ENCODE results near the gene MMP8. TPM values are rescaled to one million over a fixed set of nuclear protein-coding genes. Genes with fewer than 3 reads are reported as not detected.

Gene MMP8
- total RNA-seq, 4 donors from 2014 or later: 0.23 TPM; not detected in 3

DNA sequence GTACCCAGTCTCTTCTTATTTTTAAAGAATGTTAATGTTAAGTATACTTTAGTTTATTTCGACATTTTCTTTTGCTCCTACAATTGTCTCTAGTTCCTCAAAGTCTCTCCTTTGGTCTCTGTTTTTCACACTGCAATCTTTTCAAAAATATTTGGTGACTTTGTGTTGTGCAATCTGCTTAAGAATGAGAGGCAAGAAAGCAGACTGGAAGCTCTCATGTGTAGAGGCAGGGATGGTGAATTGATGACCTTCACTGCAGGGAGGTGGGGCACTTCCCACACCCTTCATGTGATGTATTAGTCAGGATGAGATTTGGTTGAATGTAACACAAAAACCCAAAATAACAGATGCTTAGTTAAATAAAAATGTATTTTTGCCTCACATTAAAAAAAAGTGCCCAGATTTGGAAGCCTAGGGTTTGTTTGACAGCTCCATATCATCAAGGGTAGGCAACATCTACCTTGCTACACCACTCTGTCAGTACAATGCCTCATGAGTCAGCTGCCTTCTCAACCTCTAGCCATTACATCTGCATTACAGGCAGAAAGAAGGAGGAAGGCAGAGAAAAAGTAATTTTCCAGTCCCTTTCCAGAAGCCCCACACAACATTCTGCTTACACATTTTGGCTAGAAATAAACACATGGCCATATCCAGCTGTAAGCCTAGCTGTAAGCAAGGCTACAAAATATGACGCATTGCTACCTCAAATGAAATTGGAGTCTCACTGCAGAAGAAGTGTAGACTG, 15.4 kb downstream of the MMP8 start:
- Histone ChIP-seq H3K9me3 (no peaks in the 10 kb centered on the region), H3K27ac (no peak overlapping the region), H3K4me1 (no peaks in the 10 kb centered on the region), H3K27me3 (no peaks in the 10 kb centered on the region), H3K36me3 (no peaks in the 10 kb centered on the region), H3K4me3 (no peak overlapping the region)
- TF ChIP-seq EP300 (IDR thresholded peaks at IDR 0.05) (no peak), POLR2AphosphoS5 (IDR thresholded peaks at IDR 0.05) (no peak), POLR2A (IDR thresholded peaks at IDR 0.05) (no peak)
- TF ChIP-seq, protein P1, sequence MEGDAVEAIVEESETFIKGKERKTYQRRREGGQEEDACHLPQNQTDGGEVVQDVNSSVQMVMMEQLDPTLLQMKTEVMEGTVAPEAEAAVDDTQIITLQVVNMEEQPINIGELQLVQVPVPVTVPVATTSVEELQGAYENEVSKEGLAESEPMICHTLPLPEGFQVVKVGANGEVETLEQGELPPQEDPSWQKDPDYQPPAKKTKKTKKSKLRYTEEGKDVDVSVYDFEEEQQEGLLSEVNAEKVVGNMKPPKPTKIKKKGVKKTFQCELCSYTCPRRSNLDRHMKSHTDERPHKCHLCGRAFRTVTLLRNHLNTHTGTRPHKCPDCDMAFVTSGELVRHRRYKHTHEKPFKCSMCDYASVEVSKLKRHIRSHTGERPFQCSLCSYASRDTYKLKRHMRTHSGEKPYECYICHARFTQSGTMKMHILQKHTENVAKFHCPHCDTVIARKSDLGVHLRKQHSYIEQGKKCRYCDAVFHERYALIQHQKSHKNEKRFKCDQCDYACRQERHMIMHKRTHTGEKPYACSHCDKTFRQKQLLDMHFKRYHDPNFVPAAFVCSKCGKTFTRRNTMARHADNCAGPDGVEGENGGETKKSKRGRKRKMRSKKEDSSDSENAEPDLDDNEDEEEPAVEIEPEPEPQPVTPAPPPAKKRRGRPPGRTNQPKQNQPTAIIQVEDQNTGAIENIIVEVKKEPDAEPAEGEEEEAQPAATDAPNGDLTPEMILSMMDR (IDR thresholded peaks at IDR 0.05): no peak
- 60 to 85% methylated on average over 1 to 2 of the region's 2 CpGs for WGBS, 2 donors (ENCODE audit: low coverage in 1 of 2)
- ATAC-seq: peak; percentile 36

DNA sequence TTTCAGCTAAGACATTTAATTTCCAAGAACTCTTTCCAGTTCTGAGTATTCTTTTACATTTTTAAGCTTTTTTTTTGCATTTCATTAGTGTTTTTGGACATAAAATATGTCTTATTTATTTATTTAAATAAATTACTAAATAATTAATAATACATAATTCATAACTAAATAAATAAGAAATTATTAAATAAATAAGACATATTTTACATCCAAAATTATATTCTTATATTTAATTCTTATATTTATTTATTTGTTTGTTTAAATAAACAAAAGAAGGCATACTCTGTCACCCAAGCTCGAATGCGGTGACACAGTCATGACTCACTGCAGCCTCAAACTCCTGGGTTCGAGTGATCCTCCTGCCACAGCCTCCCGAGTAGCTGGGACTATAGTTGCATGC, 16.1 kb downstream of the MMP8 start:
- Histone ChIP-seq H3K4me1 (no peaks in the 10 kb centered on the region), H3K27ac (no peak overlapping the region), H3K36me3 (no peaks in the 10 kb centered on the region), H3K9me3 (no peaks in the 10 kb centered on the region), H3K4me3 (no peak overlapping the region), H3K27me3 (no peaks in the 10 kb centered on the region)
- TF ChIP-seq POLR2AphosphoS5 (IDR thresholded peaks at IDR 0.05): no peak
- TF ChIP-seq, protein P1 (IDR thresholded peaks at IDR 0.05): no peak
- no peak for TF ChIP-seq EP300 (IDR thresholded peaks at IDR 0.05)
- no peak for TF ChIP-seq POLR2A (IDR thresholded peaks at IDR 0.05)
- 64 to 88% methylated on average over 4 of the region's 4 CpGs for WGBS, 2 donors (ENCODE audit: low coverage in 1 of 2)
- no peak for ATAC-seq

DNA sequence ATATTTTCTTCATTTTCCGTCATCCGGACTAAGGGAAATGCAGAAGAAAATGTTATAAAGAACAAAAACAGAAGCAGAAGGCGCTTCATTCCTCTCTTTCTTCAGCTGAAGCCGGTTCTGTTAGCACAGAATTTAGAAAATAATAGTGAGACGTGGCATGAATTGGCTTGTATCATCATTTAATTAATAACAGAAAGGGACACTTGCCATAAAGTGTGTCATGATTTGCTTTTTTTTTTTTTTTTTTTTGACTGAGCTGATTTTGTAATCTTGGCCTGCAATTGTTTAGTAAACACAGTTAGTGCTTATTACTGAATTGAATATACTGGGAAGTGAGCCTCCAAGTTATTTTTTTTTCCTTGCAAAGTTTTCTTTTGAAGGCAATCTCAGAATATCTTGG, 19.1 kb downstream of the MMP8 start, which contains the start of gene MMP27:
Gene MMP27, minus strand, starts transcription at position 144 of the 400 bp plus-strand sequence. Its CDS starts 55 bp downstream, at position 89.
- ATAC-seq: peak; percentile 22
- 56 to 71% methylated on average over 3 to 5 of the region's 5 CpGs for WGBS, 2 donors (ENCODE audit: low coverage in 1 of 2)
- no peaks in the 10 kb centered on the region for H3K36me3 ChIP-seq
- H3K4me1 ChIP-seq: no peaks in the 10 kb centered on the region
- H3K4me3 ChIP-seq: no peak within 1 kb of the TSS
- no peak within 1 kb of the TSS for H3K27ac ChIP-seq
- TF ChIP-seq POLR2AphosphoS5 (IDR thresholded peaks at IDR 0.05) (no peak), POLR2A (IDR thresholded peaks at IDR 0.05) (no peak)
- TF ChIP-seq, protein P1 (IDR thresholded peaks at IDR 0.05): no peak
- H3K9me3 ChIP-seq: no peaks in the 10 kb centered on the region
- no peaks in the 10 kb centered on the region for H3K27me3 ChIP-seq

DNA sequence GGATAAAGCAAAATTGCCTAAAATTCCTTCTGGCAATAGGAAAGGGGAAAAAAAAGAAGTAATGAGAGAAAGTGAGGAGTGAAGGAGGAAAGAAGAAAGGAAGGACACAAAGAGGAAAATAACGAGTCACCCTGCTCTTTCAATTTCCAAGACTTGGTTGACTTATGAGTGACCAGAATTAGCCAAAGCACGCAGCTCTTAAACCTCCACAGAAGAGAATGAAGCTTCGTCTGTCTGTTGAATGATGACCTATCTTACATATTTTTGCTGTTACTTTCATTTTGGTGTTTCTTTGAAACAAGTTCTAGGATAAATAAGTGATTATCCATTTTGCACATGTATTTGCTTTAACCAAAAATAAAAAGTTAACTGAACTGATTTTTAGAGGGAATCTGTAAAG, 19.9 kb downstream of the MMP8 start:
- 56 to 84% methylated on average over 3 of the region's 3 CpGs for WGBS, 2 donors (ENCODE audit: low coverage in 1 of 2)
- Histone ChIP-seq H3K4me3 (no peak overlapping the region), H3K4me1 (no peaks in the 10 kb centered on the region), H3K36me3 (no peaks in the 10 kb centered on the region), H3K27ac (no peak overlapping the region), H3K9me3 (no peaks in the 10 kb centered on the region), H3K27me3 (no peaks in the 10 kb centered on the region)
- ATAC-seq: no peak
- TF ChIP-seq POLR2A (IDR thresholded peaks at IDR 0.05) (no peak), POLR2AphosphoS5 (IDR thresholded peaks at IDR 0.05) (no peak)

DNA sequence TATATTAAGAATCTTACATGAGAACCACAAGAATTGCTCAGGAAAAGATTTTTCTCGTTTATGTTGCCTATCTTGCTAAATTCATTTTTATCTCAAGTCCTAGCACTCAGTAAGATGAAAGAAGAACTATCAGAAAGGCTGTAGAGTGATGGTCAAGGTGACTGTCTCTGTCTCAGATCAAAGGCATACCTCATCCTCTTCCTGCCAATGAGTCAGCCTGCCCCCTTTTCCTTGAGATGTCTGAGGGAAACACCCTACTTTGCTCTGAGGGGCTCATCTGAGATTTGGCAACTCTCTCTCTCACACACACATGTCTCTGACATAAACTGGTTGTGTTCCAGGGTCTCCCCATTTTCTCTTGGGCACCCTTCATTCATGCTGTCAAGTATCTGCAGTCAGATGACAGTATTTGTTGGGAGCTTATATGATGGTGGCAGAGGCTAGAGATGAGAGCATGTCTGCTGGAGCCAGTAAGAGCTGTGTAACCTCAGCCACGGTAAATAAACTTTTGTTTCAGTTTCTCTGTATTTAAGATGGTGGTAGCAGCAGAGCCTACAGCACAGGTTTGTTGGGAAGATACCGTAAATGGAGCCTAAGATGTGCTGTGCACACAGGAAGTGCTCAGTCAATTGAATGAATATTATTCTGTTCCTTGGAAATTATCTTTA, 20.8 kb downstream of the MMP8 start:
- H3K27ac ChIP-seq: no peak overlapping the region
- TF ChIP-seq EP300 (IDR thresholded peaks at IDR 0.05) (no peak), POLR2AphosphoS5 (IDR thresholded peaks at IDR 0.05) (no peak), POLR2A (IDR thresholded peaks at IDR 0.05) (no peak)
- TF ChIP-seq, protein P1 (IDR thresholded peaks at IDR 0.05): no peak
- H3K4me3 ChIP-seq: no peak overlapping the region
- no peaks in the 10 kb centered on the region for H3K36me3 ChIP-seq
- H3K4me1 ChIP-seq: no peaks in the 10 kb centered on the region
- H3K9me3 ChIP-seq: no peaks in the 10 kb centered on the region
- no peak for ATAC-seq
- 82 to 92% methylated on average over 3 of the region's 3 CpGs for WGBS, 2 donors (ENCODE audit: low coverage in 1 of 2)
- no peaks in the 10 kb centered on the region for H3K27me3 ChIP-seq
